HL-60 (cell line): ENCODE data around the gene C2orf42.

Source experiments
- CTCF ChIP-seq: IDR thresholded peaks from one replicate; pipeline ENCODE4 v1.5.1; 2011; ENCODE audit warnings: low read length, control low read depth, inconsistent platforms; ENCODE audit not compliant: insufficient read depth
- GABPA ChIP-seq: IDR thresholded peaks from 2 replicates; pipeline ENCODE4 v1.6.1; 2012; ENCODE audit warnings: low read depth
- POLR2AphosphoS5 ChIP-seq: IDR thresholded peaks from 2 replicates; pipeline ENCODE4 v1.6.1; 2012; ENCODE audit warnings: low read depth
- REST ChIP-seq: IDR thresholded peaks from 2 replicates; pipeline ENCODE4 v1.6.1; 2012; ENCODE audit warnings: low read depth; ENCODE audit not compliant: insufficient replicate concordance

DNA sequence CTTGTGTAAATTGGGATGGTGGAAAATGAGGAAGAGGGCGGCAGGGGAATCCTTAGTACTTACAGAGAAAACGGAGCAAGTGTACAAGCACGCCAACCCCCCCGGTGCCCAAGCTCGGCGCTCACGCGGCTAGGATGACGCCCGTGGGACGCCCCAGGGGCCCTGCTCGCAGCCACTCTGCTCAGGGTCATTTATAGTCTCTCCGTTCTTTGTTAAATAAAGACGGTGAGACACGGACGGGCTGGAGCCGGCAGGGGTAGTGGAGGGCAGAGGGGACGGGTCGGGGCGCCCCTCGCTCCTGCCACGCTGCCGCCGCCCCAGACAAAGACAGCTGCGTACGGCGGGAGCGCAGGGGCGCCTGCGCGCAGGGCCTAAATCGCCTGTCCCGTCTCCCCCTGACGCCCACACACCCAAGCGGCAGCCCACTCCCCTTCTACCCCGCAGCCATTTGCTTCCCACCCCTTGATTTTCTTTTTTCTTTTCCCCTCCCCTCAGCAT is 65.8 kb downstream of the C2orf42 start:
- TF ChIP-seq GABPA: no peak
- TF ChIP-seq CTCF: no peak
- peak; percentile 83 for TF ChIP-seq POLR2AphosphoS5
- TF ChIP-seq REST: peak; percentile 19
